Karpas-422 (cell line): Measurements from ENCODE around the gene MANSC1. TPM values are rescaled to one million over a fixed set of nuclear protein-coding genes. Genes with fewer than 3 reads are reported as not detected.

Source experiments
- DNase-seq: peaks from one replicate; pipeline ENCODE4 v3.0.0-alpha.2; 2015
- H2AFZ ChIP-seq: fragments of 200-600 bp; sonication (generic); 2 replicates; pipeline ENCODE4 v1.6.1; 2014; ENCODE audit warnings: antibody characterized with exemption, low read length, mixed read lengths
- H3K27ac ChIP-seq: fragments of 200-600 bp; sonication (generic); 2 replicates; pipeline ENCODE4 v1.5.1; 2014; ENCODE audit warnings: mild to moderate bottlenecking, low read length, moderate library complexity
- H3K27me3 ChIP-seq: fragments of 200-600 bp; sonication (generic); 2 replicates; pipeline ENCODE4 v1.6.1; 2014; ENCODE audit warnings: low read length, mixed read lengths
- H3K36me3 ChIP-seq: fragments of 200-600 bp; sonication (generic); 2 replicates; pipeline ENCODE4 v1.6.1; 2014; ENCODE audit warnings: low read length, mixed read lengths; ENCODE audit not compliant: insufficient read depth
- H3K4me1 ChIP-seq: fragments of 200-600 bp; sonication (generic); 2 replicates; pipeline ENCODE4 v1.6.1; 2014; ENCODE audit warnings: mild to moderate bottlenecking, low read length, mixed read lengths
- H3K4me2 ChIP-seq: fragments of 200-600 bp; sonication (generic); 2 replicates; pipeline ENCODE4 v1.6.1; 2014; ENCODE audit warnings: low read length, low read depth, mild to moderate bottlenecking; ENCODE audit not compliant: poor library complexity, severe bottlenecking
- H3K4me3 ChIP-seq: fragments of 200-600 bp; sonication (generic); 2 replicates; pipeline ENCODE4 v1.5.1; 2014; ENCODE audit warnings: mild to moderate bottlenecking, antibody characterized with exemption, low read length, mixed read lengths
- H3K79me2 ChIP-seq: fragments of 200-600 bp; sonication (generic); 2 replicates; pipeline ENCODE4 v1.6.1; 2014; ENCODE audit warnings: mild to moderate bottlenecking, low read length, mixed read lengths
- H3K9ac ChIP-seq: fragments of 200-600 bp; sonication (generic); 2 replicates; pipeline ENCODE4 v1.6.0; 2014; ENCODE audit warnings: low read length
- H3K9me2 ChIP-seq: fragments of 200-600 bp; sonication (generic), shearing (Covaris generic); replicated peaks from 2 replicates; pipeline ENCODE4 v1.6.0; 2014; ENCODE audit warnings: mild to moderate bottlenecking, low read length, moderate library complexity; ENCODE audit not compliant: insufficient read depth
- H3K9me3 ChIP-seq: fragments of 300-700, 200-600 bp; sonication (generic); 2 replicates; pipeline ENCODE4 v1.6.1; 2014; ENCODE audit warnings: low read length, mixed read lengths
- H4K20me1 ChIP-seq: fragments of 200-600 bp; sonication (generic); 2 replicates; pipeline ENCODE4 v1.6.1; 2014; ENCODE audit warnings: mild to moderate bottlenecking, antibody characterized with exemption, low read length, low read depth; ENCODE audit not compliant: insufficient read depth
- total RNA-seq: library from RNA; depleted of rRNA; stranded (reverse); fragments of >200 nt; shearing (Covaris generic); gene quantifications from 2 replicates; pipeline ENCODE4 v1.2.3, GENCODE V29; 2014; ENCODE audit warnings: low replicate concordance; rRNA removed

Gene MANSC1
- total RNA-seq, result not detected in 2 replicates

DNA sequence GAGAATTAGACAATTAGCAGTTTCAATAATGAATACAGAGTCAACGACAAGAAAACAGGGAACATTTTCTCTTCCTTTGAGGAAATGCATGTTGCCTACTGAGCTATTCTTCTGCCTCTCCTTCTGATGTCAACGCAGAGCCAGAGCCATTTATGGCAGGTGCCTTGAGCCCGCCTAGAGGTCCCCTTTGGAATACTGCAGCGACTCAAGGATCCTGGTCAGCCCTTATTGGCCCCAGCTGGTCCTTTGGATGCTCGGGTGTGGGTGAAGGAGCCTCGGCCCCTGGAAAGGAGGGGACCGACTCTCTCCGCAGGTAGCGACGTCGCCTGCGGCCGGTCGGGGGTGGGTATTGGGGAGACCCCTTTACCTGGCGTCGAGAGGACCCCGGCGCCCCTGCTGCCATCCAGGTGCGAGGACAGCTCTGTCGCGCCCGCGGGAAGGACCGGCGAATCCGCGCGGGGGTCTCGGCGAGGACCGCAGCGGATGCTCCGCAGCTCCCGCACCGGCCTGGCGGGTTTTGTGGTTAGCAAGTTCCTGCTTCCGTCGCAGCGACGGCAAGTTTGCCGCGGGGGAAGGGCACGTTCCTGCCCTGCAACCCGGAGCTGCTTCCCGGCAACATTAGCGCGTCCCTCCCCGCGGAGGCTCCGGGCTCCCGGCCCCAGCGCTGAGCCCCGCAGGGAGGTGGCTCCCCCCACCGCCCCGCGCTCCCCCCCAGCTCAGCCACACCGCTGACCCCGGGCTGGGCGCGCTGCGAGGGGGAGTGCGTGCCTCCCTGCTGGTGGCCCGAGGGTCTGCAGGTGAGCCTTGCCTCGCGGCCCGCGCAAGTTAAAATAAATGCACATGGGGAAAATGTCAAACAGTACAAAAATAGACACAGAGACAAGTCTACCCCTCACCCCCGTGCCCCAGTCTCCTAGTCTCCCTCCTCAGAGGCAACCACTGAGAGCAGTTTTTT is at the start of gene MANSC1:
Gene MANSC1, minus strand, starts transcription at position 532 of the 955 bp plus-strand sequence. CDS start 6,928 bp downstream, outside the sequence.
- Histone ChIP-seq H3K4me2 (no peak within 1 kb of the TSS), H4K20me1 (no peaks in the 10 kb centered on the region), H2AFZ (no peak within 1 kb of the TSS), H3K27me3 (no peaks in the 10 kb centered on the region), H3K9ac (no peak within 1 kb of the TSS), H3K79me2 (no peaks in the 10 kb centered on the region), H3K9me3 (no peaks in the 10 kb centered on the region), H3K27ac (no peak within 1 kb of the TSS), H3K4me1 (no peaks in the 10 kb centered on the region), H3K36me3 (no peaks in the 10 kb centered on the region), H3K4me3 (no peak within 1 kb of the TSS), H3K9me2 (no peaks in the 10 kb centered on the region)
- DNase-seq, result no peak

DNA sequence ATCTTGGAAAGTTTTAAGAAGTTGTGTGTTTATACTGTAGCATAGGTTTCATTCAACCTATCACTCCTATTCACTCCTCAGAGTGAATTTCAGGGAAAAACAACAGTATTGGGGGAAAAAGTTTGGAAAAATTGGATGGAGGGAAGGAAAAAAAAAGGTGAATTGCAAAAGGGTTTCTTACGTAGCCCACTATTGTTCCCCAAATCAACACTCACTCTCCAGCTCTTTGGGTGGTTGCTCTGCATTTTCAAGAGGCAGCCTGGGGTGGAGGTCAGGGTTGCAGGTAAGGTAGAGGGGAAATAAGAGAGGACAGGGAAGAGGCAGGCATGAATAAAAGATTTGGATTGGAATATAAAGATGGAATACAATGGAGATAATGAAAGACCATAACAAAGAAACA is 49.1 kb upstream of the MANSC1 start:
- Histone ChIP-seq H2AFZ (no peak overlapping the region), H3K27me3 (no peaks in the 10 kb centered on the region), H3K36me3 (no peaks in the 10 kb centered on the region), H3K4me1 (no peaks in the 10 kb centered on the region), H3K9ac (no peak overlapping the region), H3K79me2 (no peaks in the 10 kb centered on the region), H3K4me2 (no peak overlapping the region), H3K4me3 (no peak overlapping the region), H3K27ac (no peak overlapping the region), H3K9me3 (no peaks in the 10 kb centered on the region), H3K9me2 (no peaks in the 10 kb centered on the region), H4K20me1 (no peaks in the 10 kb centered on the region)
- no peak for DNase-seq

DNA sequence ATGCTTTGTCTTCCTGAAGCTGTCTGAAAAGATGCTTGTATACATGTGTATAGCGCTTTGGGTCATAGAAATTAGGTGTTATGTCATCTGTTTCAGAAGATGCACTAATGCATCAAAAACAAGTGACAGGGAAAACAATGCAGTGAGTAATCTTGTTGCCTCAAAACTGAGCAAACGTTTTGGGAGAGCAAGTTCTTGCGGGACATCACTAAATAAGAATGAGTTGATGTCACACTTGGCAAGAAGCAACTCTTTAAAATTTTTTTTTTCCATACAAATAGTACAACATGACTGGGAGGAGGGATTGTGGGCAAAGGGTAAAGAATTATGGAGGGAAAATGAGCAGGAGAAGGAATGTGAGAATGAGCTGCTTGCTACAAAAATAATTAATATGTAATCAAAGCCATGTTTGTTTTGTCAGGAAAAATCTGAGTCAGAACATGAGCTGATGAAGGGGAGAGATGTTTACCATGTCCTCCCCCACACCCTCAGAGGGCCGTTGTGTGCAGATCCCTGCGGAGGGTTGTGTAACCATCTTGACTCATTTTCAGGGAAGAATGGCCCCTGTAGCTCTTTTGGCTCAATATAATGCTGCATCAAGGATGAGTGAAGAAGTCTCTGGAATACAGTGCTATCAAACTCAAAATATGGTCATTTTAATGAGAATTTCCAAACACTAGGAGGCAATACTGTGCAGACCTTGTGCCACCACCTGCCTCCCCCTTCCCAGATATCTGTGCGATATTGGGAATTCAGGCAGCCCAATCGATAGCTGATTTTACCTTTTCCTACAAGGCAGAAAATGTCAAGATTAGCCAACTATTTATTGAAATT is 48.2 kb upstream of the MANSC1 start:
- DNase-seq, result no peak
- Histone ChIP-seq H3K4me1 (no peaks in the 10 kb centered on the region), H3K9me3 (no peaks in the 10 kb centered on the region), H3K27me3 (no peaks in the 10 kb centered on the region), H3K4me2 (no peak overlapping the region), H3K79me2 (no peaks in the 10 kb centered on the region), H4K20me1 (no peaks in the 10 kb centered on the region), H3K36me3 (no peaks in the 10 kb centered on the region), H3K4me3 (no peak overlapping the region), H3K9me2 (no peaks in the 10 kb centered on the region), H2AFZ (no peak overlapping the region), H3K9ac (no peak overlapping the region), H3K27ac (no peak overlapping the region)

DNA sequence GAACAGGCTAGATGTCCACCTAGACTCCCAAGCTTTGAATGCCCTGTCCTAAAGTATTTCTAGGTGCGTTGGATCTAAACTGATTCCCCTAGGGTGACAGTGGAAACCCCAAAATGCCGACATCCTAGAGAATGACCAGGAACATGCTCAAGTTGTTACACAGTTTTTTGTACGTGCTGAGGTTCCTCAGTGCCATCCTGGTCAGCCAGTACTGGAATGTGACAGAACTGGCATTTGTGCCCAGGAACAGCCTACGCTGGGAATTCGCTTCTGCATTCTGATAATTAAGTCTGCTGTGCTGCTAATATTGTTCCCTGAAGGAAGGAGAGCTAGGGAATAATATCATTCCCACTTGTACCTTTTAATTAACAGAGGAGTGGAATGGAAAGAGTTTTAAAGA is 47.1 kb upstream of the MANSC1 start:
- H2AFZ ChIP-seq, result no peak overlapping the region

DNA sequence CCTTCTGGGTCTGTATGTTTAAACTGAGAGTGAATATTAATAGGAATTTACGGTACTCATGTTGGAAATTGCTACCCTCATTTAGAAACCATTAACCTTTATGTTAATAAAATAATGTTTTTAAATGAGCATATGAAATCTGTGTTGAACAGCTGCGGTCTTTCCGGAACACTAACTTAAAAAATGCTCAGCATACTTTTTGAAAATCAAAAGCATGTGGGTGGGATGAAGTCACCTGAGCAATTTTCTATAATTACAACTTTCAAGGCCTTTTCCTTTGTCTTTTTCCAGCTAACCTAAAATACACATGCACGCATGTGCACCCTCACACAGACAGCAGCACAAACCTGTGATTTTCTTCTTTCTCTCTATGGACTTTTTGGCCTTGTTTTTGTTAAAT is 46.7 kb upstream of the MANSC1 start:
- Histone ChIP-seq H3K79me2 (no peaks in the 10 kb centered on the region), H2AFZ (no peak overlapping the region), H3K9me3 (no peaks in the 10 kb centered on the region), H3K9me2 (no peaks in the 10 kb centered on the region), H3K9ac (no peak overlapping the region), H3K4me2 (no peak overlapping the region), H3K4me1 (no peaks in the 10 kb centered on the region), H3K27me3 (no peaks in the 10 kb centered on the region), H3K4me3 (no peak overlapping the region), H3K36me3 (no peaks in the 10 kb centered on the region), H3K27ac (no peak overlapping the region), H4K20me1 (no peaks in the 10 kb centered on the region)
- no peak for DNase-seq

More for the DNA sequence above, 47.1 kb upstream of the MANSC1 start:
- Histone ChIP-seq H3K9me3 (no peaks in the 10 kb centered on the region), H3K27me3 (no peaks in the 10 kb centered on the region), H3K4me1 (no peaks in the 10 kb centered on the region), H3K36me3 (no peaks in the 10 kb centered on the region), H3K79me2 (no peaks in the 10 kb centered on the region), H3K4me2 (no peak overlapping the region), H3K9ac (no peak overlapping the region), H4K20me1 (no peaks in the 10 kb centered on the region), H3K4me3 (no peak overlapping the region), H3K9me2 (no peaks in the 10 kb centered on the region), H3K27ac (no peak overlapping the region)
- DNase-seq, result no peak

DNA sequence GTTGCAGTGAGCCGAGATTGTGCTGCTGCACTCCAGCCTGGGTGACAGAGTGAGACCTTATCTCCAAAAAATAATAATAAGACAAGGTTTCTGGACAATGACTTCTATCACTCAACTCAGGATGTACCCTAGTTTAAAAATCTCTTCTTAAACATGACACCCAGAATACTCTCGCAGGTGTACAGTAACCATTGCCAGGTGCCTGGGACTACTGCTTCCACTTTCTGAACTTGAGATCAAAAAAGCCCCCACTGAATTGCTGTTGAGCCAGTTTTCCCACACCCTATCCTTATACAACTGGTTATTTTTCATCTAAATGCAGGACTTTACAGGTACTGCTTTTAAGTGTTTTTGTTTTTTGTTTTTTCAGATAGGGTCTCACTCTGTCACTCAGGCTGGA is 43.1 kb upstream of the MANSC1 start:
- no peaks in the 10 kb centered on the region for H3K4me1 ChIP-seq
- no peak overlapping the region for H3K9ac ChIP-seq
- H3K4me3 ChIP-seq, result no peak overlapping the region
- no peak overlapping the region for H2AFZ ChIP-seq
- no peak for DNase-seq
- no peaks in the 10 kb centered on the region for H3K79me2 ChIP-seq
- H3K4me2 ChIP-seq, result no peak overlapping the region
- no peaks in the 10 kb centered on the region for H3K27me3 ChIP-seq
- no peaks in the 10 kb centered on the region for H3K9me2 ChIP-seq
- no peaks in the 10 kb centered on the region for H3K36me3 ChIP-seq
- no peaks in the 10 kb centered on the region for H4K20me1 ChIP-seq
- no peak overlapping the region for H3K27ac ChIP-seq
- no peaks in the 10 kb centered on the region for H3K9me3 ChIP-seq

DNA sequence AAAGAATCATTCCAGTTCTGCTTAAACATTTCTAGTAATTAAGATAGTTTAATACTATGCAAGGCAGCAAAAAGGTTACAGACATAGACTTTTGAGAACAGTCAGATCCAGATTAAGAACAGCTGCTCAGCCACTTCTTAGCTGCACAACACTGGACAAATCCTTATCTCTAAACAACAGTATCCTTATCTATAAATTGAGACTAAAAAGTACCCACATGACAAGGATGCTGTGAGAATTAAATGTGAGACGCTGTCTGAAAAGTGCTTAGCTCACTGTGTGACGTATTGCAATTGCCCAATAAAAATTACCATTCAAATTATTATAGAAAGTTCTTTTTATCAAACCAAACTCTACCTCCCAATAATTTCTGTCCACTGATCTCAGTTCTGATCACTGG is 42.4 kb upstream of the MANSC1 start:
- H3K27me3 ChIP-seq, result no peaks in the 10 kb centered on the region
- no peak overlapping the region for H3K4me2 ChIP-seq
- H2AFZ ChIP-seq, result no peak overlapping the region
- H3K4me1 ChIP-seq, result no peaks in the 10 kb centered on the region
- H4K20me1 ChIP-seq, result no peaks in the 10 kb centered on the region
- no peak for DNase-seq
- no peaks in the 10 kb centered on the region for H3K9me3 ChIP-seq
- no peaks in the 10 kb centered on the region for H3K79me2 ChIP-seq
- H3K4me3 ChIP-seq, result no peak overlapping the region
- no peaks in the 10 kb centered on the region for H3K9me2 ChIP-seq
- no peak overlapping the region for H3K27ac ChIP-seq
- no peak overlapping the region for H3K9ac ChIP-seq
- H3K36me3 ChIP-seq, result no peaks in the 10 kb centered on the region

DNA sequence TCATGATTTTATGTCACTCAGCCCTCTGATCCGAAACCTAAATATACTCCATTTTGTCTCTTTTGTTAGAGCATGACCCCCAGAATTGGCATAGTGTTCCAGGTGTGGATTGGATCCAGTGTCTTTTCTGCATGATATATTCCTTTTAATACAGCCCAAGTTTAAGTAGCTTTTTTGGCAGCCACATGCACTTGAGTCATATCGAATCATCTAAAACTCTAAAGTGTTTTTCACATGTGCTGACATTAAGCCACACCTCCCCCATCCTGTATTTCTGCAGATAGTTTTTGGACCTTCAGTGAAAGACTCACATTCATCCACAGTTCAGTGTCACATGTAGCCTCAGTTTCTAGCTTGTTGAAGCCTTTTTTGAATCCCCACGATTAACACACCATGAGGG is 37.5 kb upstream of the MANSC1 start:
- H3K9ac ChIP-seq, result no peak overlapping the region
- peaks cover 6% of the 10 kb centered on the region; the same call in 1 of the 2 replicates for H3K36me3 ChIP-seq
- H4K20me1 ChIP-seq, result no peaks in the 10 kb centered on the region
- no peaks in the 10 kb centered on the region for H3K27me3 ChIP-seq
- H3K9me2 ChIP-seq, result no peaks in the 10 kb centered on the region
- no peak overlapping the region for H2AFZ ChIP-seq
- H3K4me3 ChIP-seq, result no peak overlapping the region
- no peaks in the 10 kb centered on the region for H3K9me3 ChIP-seq
- H3K79me2 ChIP-seq, result 0 out of 2 replicates have a peak, but pooled peaks cover 3% of the 10 kb centered on the region
- no peak overlapping the region for H3K27ac ChIP-seq
- DNase-seq, result no peak
- no peak overlapping the region for H3K4me2 ChIP-seq
- H3K4me1 ChIP-seq, result no peaks in the 10 kb centered on the region
